ENCODE measurements around the gene SULT2B1.

SULT2B1 gene

GRCh38 chr19:48603850-48604249 lies 51.9 kb downstream of the SULT2B1 start:
- DNase-seq = no peak

GRCh38 chr19:48606463-48607358 lies 54.7 kb downstream of the SULT2B1 start, which contains the start of gene SPACA4:
TSS of gene SPACA4 (plus strand) at chr19:48606742. CDS start at chr19:48606979, 237 bp downstream.
- peak; percentile 15 for DNase-seq

- DNase-seq = no peak
These were observed 55.4 kb downstream of the SULT2B1 start for GRCh38 chr19:48607359-48607755.

- DNase-seq = peak; percentile 40
These were observed 56.9 kb downstream of the SULT2B1 start for GRCh38 chr19:48608798-48609263.

GRCh38 chr19:48609571-48610108 lies 57.7 kb downstream of the SULT2B1 start:
- DNase-seq = peak; percentile 12

- no peak for DNase-seq
These were observed 59.9 kb downstream of the SULT2B1 start for GRCh38 chr19:48611872-48612271.

- DNase-seq = no peak
These were observed 61.3 kb downstream of the SULT2B1 start for GRCh38 chr19:48613024-48613851.

- no peak for DNase-seq
These were observed 62.0 kb downstream of the SULT2B1 start for GRCh38 chr19:48613852-48614435.

GRCh38 chr19:48614436-48615230 lies 62.7 kb downstream of the SULT2B1 start, which contains the start of gene FAM83E:
TSS of gene FAM83E (minus strand) at chr19:48615076. CDS start at chr19:48613372, 1,704 bp downstream.
- no peak for DNase-seq

- DNase-seq = no peak
These were observed 63.5 kb downstream of the SULT2B1 start for GRCh38 chr19:48615231-48616040.

GRCh38 chr19:48616041-48616436 lies 64.1 kb downstream of the SULT2B1 start:
- no peak for DNase-seq

- no peak for DNase-seq
These were observed 64.6 kb downstream of the SULT2B1 start for GRCh38 chr19:48616491-48617056.

GRCh38 chr19:48617146-48617937 lies 65.4 kb downstream of the SULT2B1 start:
- peak; percentile 47 for DNase-seq

- DNase-seq = no peak
These were observed 66.4 kb downstream of the SULT2B1 start for GRCh38 chr19:48618278-48618915.

- DNase-seq = peak; percentile 99
These were observed 67.1 kb downstream of the SULT2B1 start, which contains the start of the genes RPL18 and SPHK2 for GRCh38 chr19:48618916-48619691. TSS of gene RPL18 (minus strand) at chr19:48619178. CDS start at chr19:48619143, 35 bp downstream. TSS of gene SPHK2 (plus strand) at chr19:48619506. CDS start at chr19:48620515, 1,009 bp downstream.

GRCh38 chr19:48619692-48620585 lies 68.0 kb downstream of the SULT2B1 start:
- no peak for DNase-seq

GRCh38 chr19:48623556-48624066 lies 71.6 kb downstream of the SULT2B1 start:
- no peak for DNase-seq
